HCT116 (cell line): ENCODE results near the gene CRHBP.

Experiments
- EGR1 ChIP-seq: IDR thresholded peaks from 2 replicates; pipeline ENCODE4 v1.6.1; 2012; ENCODE audit warnings: low read depth
- EZH2 ChIP-seq: fragments of 200-600 bp; sonication (generic); IDR thresholded peaks from 2 replicates; pipeline ENCODE4 v1.6.1; 2017; ENCODE audit warnings: antibody characterized with exemption, mixed run types
- EZH2phosphoT487 ChIP-seq: fragments of 200-600 bp; IDR thresholded peaks from 2 replicates; pipeline ENCODE4 v1.6.1; 2018; ENCODE audit warnings: antibody characterized with exemption, borderline replicate concordance
- POLR2A ChIP-seq: IDR thresholded peaks from 2 replicates; pipeline ENCODE4 v1.7.0; 2011; ENCODE audit warnings: borderline replicate concordance; ENCODE audit not compliant: insufficient read depth, insufficient read length; ENCODE audit errors: extremely low read depth
- ZNF274 ChIP-seq: fragments of 200-500 bp; sonication (Bioruptor generic); IDR thresholded peaks from 2 replicates; pipeline ENCODE4 v1.6.1; 2014; ENCODE audit warnings: mild to moderate bottlenecking, low read depth, low read length, inconsistent platforms
- TF ChIP-seq, protein P1 (sequence below), 3 experiments: fragments of 200-600 bp in 1 of 3; sonication (generic) in 1 of 3; IDR thresholded peaks in 2 of 3; conservative IDR thresholded peaks in 1 of 3; 2 replicates each; pipeline ENCODE4 v1.5.1; 2012 to 2017; ENCODE audit warnings: low read depth in 2 of 3, low read length in 2 of 3, antibody characterized with exemption in 1 of 3, borderline replicate concordance in 1 of 3, control low read depth in 1 of 3, mild to moderate bottlenecking in 1 of 3, mixed read lengths in 1 of 3, mixed run types in 1 of 3, moderate library complexity in 1 of 3; ENCODE audit not compliant: insufficient read depth in 1 of 3
- TF ChIP-seq, protein P2 (sequence below): IDR thresholded peaks from 2 replicates; pipeline ENCODE4 v1.6.1; 2011; ENCODE audit warnings: mild to moderate bottlenecking, low read length, moderate library complexity; ENCODE audit not compliant: insufficient replicate concordance; ENCODE audit errors: extremely low read depth

DNA sequence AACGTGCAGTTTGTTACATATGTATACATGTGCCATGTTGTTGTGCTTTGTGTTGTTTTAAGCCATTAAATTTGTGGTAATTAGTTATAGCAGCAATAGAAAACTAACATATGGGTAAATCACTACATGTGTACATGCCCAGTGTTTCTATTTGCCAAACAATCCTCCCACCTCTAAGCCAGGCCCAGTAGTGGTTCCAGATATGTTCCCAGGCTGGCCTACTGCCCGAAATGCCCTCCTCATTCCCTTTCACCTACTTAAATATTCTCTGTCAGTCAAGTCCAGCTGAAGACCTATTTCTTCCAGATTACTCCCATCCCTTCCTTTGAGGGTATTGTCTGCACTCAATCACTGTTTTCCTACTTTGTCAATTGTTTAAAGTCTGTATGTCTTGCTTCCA, 53.3 kb downstream of the CRHBP start:
- no peak for TF ChIP-seq POLR2A
- TF ChIP-seq EZH2phosphoT487 = no peak
- TF ChIP-seq, protein P1, sequence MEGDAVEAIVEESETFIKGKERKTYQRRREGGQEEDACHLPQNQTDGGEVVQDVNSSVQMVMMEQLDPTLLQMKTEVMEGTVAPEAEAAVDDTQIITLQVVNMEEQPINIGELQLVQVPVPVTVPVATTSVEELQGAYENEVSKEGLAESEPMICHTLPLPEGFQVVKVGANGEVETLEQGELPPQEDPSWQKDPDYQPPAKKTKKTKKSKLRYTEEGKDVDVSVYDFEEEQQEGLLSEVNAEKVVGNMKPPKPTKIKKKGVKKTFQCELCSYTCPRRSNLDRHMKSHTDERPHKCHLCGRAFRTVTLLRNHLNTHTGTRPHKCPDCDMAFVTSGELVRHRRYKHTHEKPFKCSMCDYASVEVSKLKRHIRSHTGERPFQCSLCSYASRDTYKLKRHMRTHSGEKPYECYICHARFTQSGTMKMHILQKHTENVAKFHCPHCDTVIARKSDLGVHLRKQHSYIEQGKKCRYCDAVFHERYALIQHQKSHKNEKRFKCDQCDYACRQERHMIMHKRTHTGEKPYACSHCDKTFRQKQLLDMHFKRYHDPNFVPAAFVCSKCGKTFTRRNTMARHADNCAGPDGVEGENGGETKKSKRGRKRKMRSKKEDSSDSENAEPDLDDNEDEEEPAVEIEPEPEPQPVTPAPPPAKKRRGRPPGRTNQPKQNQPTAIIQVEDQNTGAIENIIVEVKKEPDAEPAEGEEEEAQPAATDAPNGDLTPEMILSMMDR (IDR thresholded peaks at IDR 0.05 in 2 of 3, conservative IDR thresholded peaks at IDR 0.05 in 1 of 3; ENCODE audit: borderline replicate concordance in 1 of 3, insufficient read depth in 1 of 3, low read depth in 2 of 3, low read length in 2 of 3) = no peak
- no peak for TF ChIP-seq EZH2
- no peak for TF ChIP-seq EGR1
- TF ChIP-seq, protein P2, sequence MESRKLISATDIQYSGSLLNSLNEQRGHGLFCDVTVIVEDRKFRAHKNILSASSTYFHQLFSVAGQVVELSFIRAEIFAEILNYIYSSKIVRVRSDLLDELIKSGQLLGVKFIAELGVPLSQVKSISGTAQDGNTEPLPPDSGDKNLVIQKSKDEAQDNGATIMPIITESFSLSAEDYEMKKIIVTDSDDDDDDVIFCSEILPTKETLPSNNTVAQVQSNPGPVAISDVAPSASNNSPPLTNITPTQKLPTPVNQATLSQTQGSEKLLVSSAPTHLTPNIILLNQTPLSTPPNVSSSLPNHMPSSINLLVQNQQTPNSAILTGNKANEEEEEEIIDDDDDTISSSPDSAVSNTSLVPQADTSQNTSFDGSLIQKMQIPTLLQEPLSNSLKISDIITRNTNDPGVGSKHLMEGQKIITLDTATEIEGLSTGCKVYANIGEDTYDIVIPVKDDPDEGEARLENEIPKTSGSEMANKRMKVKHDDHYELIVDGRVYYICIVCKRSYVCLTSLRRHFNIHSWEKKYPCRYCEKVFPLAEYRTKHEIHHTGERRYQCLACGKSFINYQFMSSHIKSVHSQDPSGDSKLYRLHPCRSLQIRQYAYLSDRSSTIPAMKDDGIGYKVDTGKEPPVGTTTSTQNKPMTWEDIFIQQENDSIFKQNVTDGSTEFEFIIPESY = no peak
- no peak for TF ChIP-seq ZNF274
